K562 (cell line): ENCODE data around the gene GINS2. TPM values are rescaled to one million over a fixed set of nuclear protein-coding genes. Genes with fewer than 3 reads are reported as not detected.

Source experiments
- ATAC-seq: fragments of 200-7000 bp; cut with Tn5 transposase; 3 replicates; pipeline ENCODE4 v1.9.1; 2020; ENCODE audit warnings: moderate library complexity
- BruUV-seq: library from RNA; stranded (reverse); fragments of 400-500 nt; replicated peaks from 2 replicates; lab custom pipeline; 2021; lab: Mats Ljungman, UMichigan
- CTCF ChIA-PET: fragments of 300-600 bp; formaldehyde crosslinking; extraction: SDS; loops from one replicate; lab custom pipeline; 2021; ENCODE audit warnings: low intra/inter-chr PET ratio; lab: Yijun Ruan, JAX
- POLR2A ChIA-PET: fragments of 300-600, 350-650 bp; sonication (Branson Sonifier 250); formaldehyde crosslinking; extraction: SDS; loops from one replicate; lab custom pipeline; 2021; ENCODE audit warnings: antibody characterized with exemption, inconsistent platforms; lab: Yijun Ruan, JAX
- DNase-seq, 4 experiments: peaks; one replicate each; pipeline versions ENCODE4 v3.0.0 to v3.0.0-alpha.2; 2011 to 2018; ENCODE audit warnings: low spot score in 3 of 4, mixed read lengths in 3 of 4; ENCODE audit errors: extremely low read depth in 1 of 4
- FAIRE-seq: peaks from 2 replicates; lab custom pipeline; 2011; peaks lifted over from hg19 to GRCh38; lab: Jason Lieb, UNC
- H2AFZ ChIP-seq: 2 replicates; pipeline ENCODE4 v1.6.0; 2011; ENCODE audit warnings: low read depth, low read length, control low read depth, inconsistent platforms
- H3K27ac ChIP-seq: fragments of 200-600 bp; 3 replicates; pipeline ENCODE4 v1.8.0; 2011; ENCODE audit warnings: low read depth, mild to moderate bottlenecking, control low read depth, inconsistent platforms, low read length, moderate library complexity, mixed read lengths; ENCODE audit errors: extremely low read depth
- H3K27me3 ChIP-seq, 2 experiments: fragments of 300-600 bp in 1 of 2; 2 replicates in 1 of 2; 3 replicates in 1 of 2; pipeline versions ENCODE4 v1.6.0 to v1.8.0; 2011; ENCODE audit warnings: inconsistent platforms in 2 of 2, low read length in 2 of 2, mild to moderate bottlenecking in 1 of 2, mixed read lengths in 1 of 2, moderate library complexity in 1 of 2; ENCODE audit not compliant: control insufficient read depth in 2 of 2, insufficient read depth in 2 of 2
- H3K36me3 ChIP-seq: fragments of 300-600 bp; 3 replicates; pipeline ENCODE4 v1.8.0; 2011; ENCODE audit warnings: mild to moderate bottlenecking, low read length, inconsistent platforms; ENCODE audit not compliant: control insufficient read depth, insufficient read depth
- H3K4me1 ChIP-seq, 2 experiments: fragments of 200-600 bp in 1 of 2; replicated peaks in 1 of 2; 2 replicates in 1 of 2; 3 replicates in 1 of 2; pipeline versions ENCODE4 v1.5.1 to v1.8.0; 2011; ENCODE audit warnings: inconsistent platforms in 2 of 2, low read length in 2 of 2, mild to moderate bottlenecking in 1 of 2, mixed read lengths in 1 of 2, moderate library complexity in 1 of 2; ENCODE audit not compliant: control insufficient read depth in 2 of 2, insufficient read depth in 2 of 2
- H3K4me2 ChIP-seq: 2 replicates; pipeline ENCODE4 v1.6.1; 2011; ENCODE audit warnings: low read length, control low read depth, inconsistent platforms, mixed read lengths; ENCODE audit not compliant: insufficient read depth
- H3K4me3 ChIP-seq: fragments of 200-600 bp; sonication (generic), shearing (Covaris generic); 2 replicates; pipeline ENCODE4 v1.5.1; 2016; ENCODE audit warnings: control low read depth, inconsistent platforms
- H3K79me2 ChIP-seq: fragments of 200-600 bp; 3 replicates; pipeline ENCODE4 v1.8.0; 2011; ENCODE audit warnings: low read length, inconsistent platforms; ENCODE audit not compliant: control insufficient read depth, insufficient read depth
- H3K9ac ChIP-seq, 2 experiments: 2 replicates each; pipeline versions ENCODE4 v1.6.0 to v1.6.1; 2011; ENCODE audit warnings: low read depth in 2 of 2, low read length in 2 of 2, control low read depth in 1 of 2, inconsistent platforms in 1 of 2, mild to moderate bottlenecking in 1 of 2, mixed read lengths in 1 of 2; ENCODE audit not compliant: insufficient read depth in 1 of 2
- H3K9me1 ChIP-seq: one replicate; pipeline ENCODE4 v1.6.0; 2011; ENCODE audit warnings: inconsistent platforms, mild to moderate bottlenecking, low read length, moderate library complexity; ENCODE audit not compliant: control insufficient read depth, insufficient read depth
- H3K9me3 ChIP-seq: replicated peaks from 2 replicates; pipeline ENCODE4 v1.5.1; 2011; ENCODE audit warnings: low read depth, low read length, inconsistent platforms; ENCODE audit not compliant: control insufficient read depth, insufficient read depth
- H4K20me1 ChIP-seq: replicated peaks from 2 replicates; pipeline ENCODE4 v1.6.1; 2011; ENCODE audit warnings: low read length, inconsistent platforms, mixed read lengths; ENCODE audit not compliant: control insufficient read depth, insufficient read depth
- ARID4B ChIP-seq: sonication (generic); formaldehyde crosslinking; IDR thresholded peaks from 2 replicates; pipeline ENCODE4 v1.8.0; 2022; ENCODE audit warnings: mild to moderate bottlenecking, missing genetic modification reagents
- CBX8 ChIP-seq: fragments of 200-600 bp; sonication (generic); IDR thresholded peaks from 2 replicates; pipeline ENCODE4 v1.6.1; 2012; ENCODE audit warnings: borderline replicate concordance, mixed run types, low read depth, mild to moderate bottlenecking, moderate library complexity, mixed read lengths, low read length, control low read depth, inconsistent platforms; ENCODE audit not compliant: poor library complexity, severe bottlenecking; ENCODE audit errors: extremely low read depth
- ELF1 ChIP-seq: fragments of 200-800 bp; sonication (Bioruptor generic); IDR thresholded peaks from 2 replicates; pipeline ENCODE4 v1.6.1; 2016; ENCODE audit warnings: missing genetic modification characterization, missing compliant biosample characterization
- GATA2 ChIP-seq: sonication (generic); formaldehyde crosslinking; IDR thresholded peaks from 2 replicates; pipeline ENCODE4 v1.4.0; 2020; ENCODE audit warnings: mild to moderate bottlenecking, missing genetic modification reagents
- MEF2D ChIP-seq: conservative IDR thresholded peaks from 2 replicates; pipeline ENCODE4 v1.6.1; 2016; ENCODE audit warnings: low read depth, missing genetic modification characterization, missing compliant biosample characterization
- NCOA4 ChIP-seq: fragments of 450-650 bp; IDR thresholded peaks from 2 replicates; pipeline ENCODE4 v1.6.1; 2018; ENCODE audit warnings: mild to moderate bottlenecking; ENCODE audit not compliant: partially characterized antibody
- NR0B1 ChIP-seq: fragments of 450-650 bp; IDR thresholded peaks from one replicate; pipeline ENCODE4 v1.6.1; 2018; ENCODE audit warnings: mild to moderate bottlenecking, moderate library complexity; ENCODE audit not compliant: partially characterized antibody
- NR1H2 ChIP-seq: sonication (generic); formaldehyde crosslinking; IDR thresholded peaks from 2 replicates; pipeline ENCODE4 v1.4.0; 2020; ENCODE audit warnings: mild to moderate bottlenecking, missing genetic modification reagents
- POLR2A ChIP-seq: fragments of 450-650 bp; conservative IDR thresholded peaks from 2 replicates; pipeline ENCODE4 v1.6.1; 2016
- POLR2G ChIP-seq: fragments of 200-400 bp; formaldehyde crosslinking; IDR thresholded peaks from 2 replicates; pipeline ENCODE4 v1.6.1; 2017; ENCODE audit warnings: low read depth, mild to moderate bottlenecking, antibody characterized with exemption, low read length, moderate library complexity
- SETDB1 ChIP-seq: IDR thresholded peaks from one replicate; pipeline ENCODE4 v1.6.1; 2012; ENCODE audit warnings: low read length, control low read depth, inconsistent platforms
- ZNF217 ChIP-seq: sonication (generic); formaldehyde crosslinking; IDR thresholded peaks from 2 replicates; pipeline ENCODE4 v1.8.0; 2022; ENCODE audit warnings: mild to moderate bottlenecking, missing genetic modification reagents
- ZNF766 ChIP-seq: fragments of 200-800 bp; sonication (Bioruptor generic); conservative IDR thresholded peaks from 2 replicates; pipeline ENCODE4 v1.6.1; 2016; ENCODE audit warnings: missing genetic modification characterization, missing compliant biosample characterization
- WGBS: fragments of 100-300 bp; shearing (Covaris generic); methylation state at CpG from one replicate; pipeline ENCODE4 v1.1.6; 2016; ENCODE audit warnings: low coverage, mixed read lengths; ENCODE audit not compliant: insufficient coverage; ENCODE audit errors: missing lambda C conversion rate; 5-methylcytosine and 5-hydroxymethylcytosine counted together
- in situ Hi-C: fragments of 300-500 bp; cut with MboI; formaldehyde crosslinking; loops from 4 replicates; pipeline ENCODE4 v1.15.0; 2018; ENCODE audit warnings: inconsistent platforms, mixed read lengths
- intact Hi-C: fragments of 100-400 bp; cut with micrococcal nuclease; formaldehyde crosslinking; loops from 2 replicates; pipeline ENCODE4 v1.14.2; 2022
- polyA plus RNA-seq, 8 experiments: library from polyadenylated mRNA; depleted of rRNA in 4 of 8; stranded (reverse) in 5 of 8; unstranded in 3 of 8; fragments of >200 nt; fragmentation: Nextera tagmentation in 2 of 8; fragmentation: Illumina TruSeq in 1 of 8; extraction: Ambion mirVana in 2 of 8; extraction: Trizol in 1 of 8; gene quantifications; 2 replicates each; pipeline versions ENCODE4 v1.2.1 to v1.2.3, GENCODE V29; 2011 to 2014; ENCODE audit warnings: inconsistent platforms in 1 of 8, missing spikeins in 1 of 8
- total RNA-seq, 7 experiments: library from RNA; depleted of rRNA in 6 of 7; stranded (reverse); fragments of >200 nt in 6 of 7; fragmentation: Illumina TruSeq in 2 of 7; extraction: Trizol in 2 of 7; gene quantifications; 2 replicates each; pipeline versions ENCODE4 v1.2.1 to v1.2.3, GENCODE V29; 2011 to 2021; ENCODE audit warnings: low replicate concordance in 1 of 7

Gene GINS2
- total and polyA plus RNA-seq, 9 of the 15 experiments (the other 6 are each of a cell fraction or from before 2014, with no cell fraction given), result 40.4 to 76.2 (median 44.6) TPM

- in situ Hi-C loops, result no loop called here
- WGBS, result 85% methylated on average over 13 of the region's 16 CpGs
- no TSS peak for BruUV-seq
- TF ChIP-seq ZNF766 (CRISPR knock-in tag) (no peak), ARID4B (CRISPR knock-in tag) (no peak), GATA2 (CRISPR knock-in tag) (no peak), SETDB1 (no peak), ELF1 (tag) (no peak), MEF2D (tag) (no peak), NR1H2 (CRISPR knock-in tag) (no peak), NCOA4 (no peak), POLR2A (no peak), NR0B1 (no peak), ZNF217 (CRISPR knock-in tag) (no peak), POLR2G (peak; percentile 67), CBX8 (no peak)
Measured at GRCh38 chr16:85667841-85668413, 20.8 kb downstream of the GINS2 start.

More at GRCh38 chr16:85667841-85668413, 20.8 kb downstream of the GINS2 start:
- no peak overlapping the region for H3K27ac ChIP-seq
- H3K36me3 ChIP-seq, result peaks cover 98% of the 10 kb centered on the region
- peaks cover 22% of the 10 kb centered on the region; the same call in 1 of the 2 replicates for H4K20me1 ChIP-seq
- H3K4me3 ChIP-seq, result no peak overlapping the region
- CTCF ChIA-PET, result no interaction called here
- no peak overlapping the region for H3K4me2 ChIP-seq
- H3K4me1 ChIP-seq, result peaks cover 0 to 2% of the 10 kb centered on the region in 2 experiments; a peak in 1 of 5 replicates
- no peak for FAIRE-seq
- intact Hi-C loops, result no loop called here
- no peak for DNase-seq
- POLR2A ChIA-PET, result interaction anchor here (0.8 to 1.1 kb wide), 6 partner anchors 7 to 54 kb away, joined by 3 to 6 read pairs (median 3); no protein-coding TSS in a partner anchor
- H3K79me2 ChIP-seq, result peaks cover 16% of the 10 kb centered on the region; the same call in 1 of the 3 replicates
- no peak overlapping the region for H2AFZ ChIP-seq
- no peaks in the 10 kb centered on the region for H3K27me3 ChIP-seq
- no peak overlapping the region for H3K9ac ChIP-seq
- no peaks in the 10 kb centered on the region for H3K9me1 ChIP-seq
- no peaks in the 10 kb centered on the region for H3K9me3 ChIP-seq
- ATAC-seq, result peak; percentile 38; the same call in 1 of the 3 replicates
